ENCODE measurements around the gene ARL2.
"Not testable (repeated sequence)": the region's sequence is repeated elsewhere in the genome, so short reads cannot be mapped to it uniquely, and the experiment has no call there.

ARL2 gene

GRCh38 chr11:65016705-65017104 lies 2.7 kb downstream of the ARL2 start:
- Histone ChIP-seq H3K4me2 (peak overlapping the region; percentile 31 to 94 (median 84)), H3K36me3 (peaks cover 20 to 45% (median 38%) of the 10 kb centered on the region in 11 experiments), H3K4me3 (no peak overlapping the region), H3K27me3 (no peaks in the 10 kb centered on the region), H3K9ac (peak overlapping the region in 6 of 11 experiments; percentile 3 to 48 (median 27); a peak in 9 of 22 replicates), H3K9me3 (replicated peaks in 1 of 11) (no peaks in the 10 kb centered on the region), H4K20me1 (peaks cover 0 to 4% (median 0%) of the 10 kb centered on the region in 11 experiments; a peak in 1 of 22 replicates), H3K27ac (peak overlapping the region in 1 of 11 experiments; percentile 11; a peak in 1 of 22 replicates), H3K4me1 (peaks cover 35 to 41% (median 38%) of the 10 kb centered on the region in 10 experiments)
- TF ChIP-seq Cebpa-rat (IDR thresholded peaks at IDR 0.05) = no peak

DNA sequence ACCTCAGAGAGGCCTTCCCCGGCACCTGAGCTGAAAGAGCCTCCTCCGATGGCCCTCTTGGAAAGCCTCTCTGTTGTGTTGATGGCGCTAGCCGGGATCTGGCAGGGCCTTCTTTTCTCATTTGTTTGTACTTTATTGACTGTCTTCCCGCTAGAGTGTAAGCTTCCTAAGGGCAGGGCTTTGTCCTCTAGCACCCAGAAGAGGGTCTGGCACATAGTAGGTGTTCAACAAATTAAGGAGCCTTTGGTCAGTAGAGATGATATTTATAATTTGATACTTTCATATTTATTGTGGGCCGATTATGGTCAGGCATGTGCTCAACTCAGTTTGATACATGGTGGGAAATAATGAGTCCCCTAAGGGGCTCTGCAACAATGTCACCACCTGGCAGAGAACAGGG lies 4.0 kb downstream of the ARL2 start:
- Histone ChIP-seq H3K9ac (no peak overlapping the region), H3K9me3 (replicated peaks in 1 of 11) (no peaks in the 10 kb centered on the region), H4K20me1 (peaks cover 0 to 4% (median 0%) of the 10 kb centered on the region in 11 experiments; a peak in 1 of 22 replicates), H3K4me1 (peaks cover 31 to 45% (median 37%) of the 10 kb centered on the region in 10 experiments), H3K27ac (no peak overlapping the region), H3K4me3 (no peak overlapping the region), H3K27me3 (no peaks in the 10 kb centered on the region), H3K36me3 (peaks cover 20 to 52% (median 41%) of the 10 kb centered on the region in 11 experiments), H3K4me2 (no peak overlapping the region)
- no peak for TF ChIP-seq Cebpa-rat (IDR thresholded peaks at IDR 0.05)

DNA sequence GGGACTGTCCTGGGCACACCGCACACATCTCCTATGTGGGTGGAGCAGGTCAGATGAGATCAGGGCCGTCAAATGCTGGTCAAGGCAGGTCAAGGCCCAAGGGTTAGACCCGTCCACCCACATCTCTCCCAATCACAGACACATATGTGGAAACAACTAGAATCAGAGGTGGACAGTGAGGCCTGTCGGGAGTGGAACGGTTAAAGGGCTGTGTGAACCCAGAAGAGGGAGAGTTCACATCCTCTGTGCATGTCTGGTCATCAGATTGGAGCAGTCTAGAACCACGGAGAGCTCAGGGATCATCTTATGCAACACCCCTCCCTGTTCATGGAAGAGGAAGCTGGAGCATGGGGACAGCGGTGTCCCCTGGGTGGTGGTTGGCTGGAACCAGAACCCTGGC lies 5.9 kb downstream of the ARL2 start:
- Histone ChIP-seq H3K4me2 (no peak overlapping the region), H3K9ac (no peak overlapping the region), H3K27me3 (no peaks in the 10 kb centered on the region), H3K4me1 (peaks cover 26 to 39% (median 30%) of the 10 kb centered on the region in 10 experiments), H3K36me3 (peaks cover 20 to 52% (median 41%) of the 10 kb centered on the region in 11 experiments), H3K4me3 (no peak overlapping the region), H3K9me3 (replicated peaks in 1 of 11) (no peaks in the 10 kb centered on the region), H3K27ac (no peak overlapping the region), H4K20me1 (peaks cover 0 to 4% (median 0%) of the 10 kb centered on the region in 11 experiments; a peak in 1 of 22 replicates)
- no peak for TF ChIP-seq Cebpa-rat (IDR thresholded peaks at IDR 0.05)

GRCh38 chr11:65021003-65021402 lies 7.0 kb downstream of the ARL2 start:
- Histone ChIP-seq H4K20me1 (peaks cover 0 to 4% (median 0%) of the 10 kb centered on the region in 11 experiments; a peak in 1 of 22 replicates), H3K4me2 (no peak overlapping the region), H3K27ac (no peak overlapping the region), H3K4me3 (no peak overlapping the region), H3K9ac (no peak overlapping the region), H3K4me1 (peaks cover 14 to 27% (median 18%) of the 10 kb centered on the region in 10 experiments), H3K9me3 (replicated peaks in 1 of 11) (no peaks in the 10 kb centered on the region), H3K36me3 (peaks cover 20 to 52% (median 41%) of the 10 kb centered on the region in 11 experiments), H3K27me3 (no peaks in the 10 kb centered on the region)
- TF ChIP-seq Cebpa-rat (IDR thresholded peaks at IDR 0.05) = no peak

GRCh38 chr11:65021509-65021908 lies 7.5 kb downstream of the ARL2 start:
- Histone ChIP-seq H3K4me3 (no peak overlapping the region), H3K4me1 (peaks cover 9 to 23% (median 13%) of the 10 kb centered on the region in 10 experiments), H3K36me3 (peaks cover 20 to 52% (median 41%) of the 10 kb centered on the region in 11 experiments), H3K9ac (no peak overlapping the region; a peak in 1 of 22 replicates), H3K27me3 (no peaks in the 10 kb centered on the region), H3K4me2 (no peak overlapping the region), H3K9me3 (replicated peaks in 1 of 11) (no peaks in the 10 kb centered on the region), H4K20me1 (peaks cover 0 to 4% (median 0%) of the 10 kb centered on the region in 11 experiments; a peak in 1 of 22 replicates), H3K27ac (no peak overlapping the region)
- TF ChIP-seq Cebpa-rat (IDR thresholded peaks at IDR 0.05) = no peak

GRCh38 chr11:65023502-65023901 lies 9.5 kb downstream of the ARL2 start:
- not testable (repeated sequence) for H3K27me3 ChIP-seq; H3K27ac ChIP-seq; H3K4me3 ChIP-seq; H3K9me3 ChIP-seq (replicated peaks in 1 of 11); H3K9ac ChIP-seq; H4K20me1 ChIP-seq; H3K4me2 ChIP-seq
- peaks cover 10 to 26% (median 14%) of the 10 kb centered on the region in 10 experiments for H3K4me1 ChIP-seq
- H3K36me3 ChIP-seq = peaks cover 15 to 38% (median 30%) of the 10 kb centered on the region in 11 experiments

- Histone ChIP-seq H3K27me3 (no peaks in the 10 kb centered on the region), H3K9ac (peak overlapping the region in 4 of 11 experiments; percentile 74 to 84 (median 80); a peak in 7 of 22 replicates), H3K27ac (peak overlapping the region in 2 of 11 experiments; percentile 79 to 82; a peak in 2 of 22 replicates), H3K4me1 (peaks cover 15 to 33% (median 23%) of the 10 kb centered on the region in 10 experiments), H4K20me1 (no peaks in the 10 kb centered on the region), H3K4me2 (peak overlapping the region; percentile 55 to 95 (median 76)), H3K4me3 (peak overlapping the region in 7 of 10 experiments; percentile 58 to 76 (median 63); a peak in 10 of 20 replicates), H3K36me3 (peaks cover 0 to 17% (median 5%) of the 10 kb centered on the region in 11 experiments; a peak in 10 of 22 replicates), H3K9me3 (replicated peaks in 1 of 11) (no peaks in the 10 kb centered on the region)
- TF ChIP-seq Cebpa-rat (IDR thresholded peaks at IDR 0.05) = no peak
Observed at GRCh38 chr11:65026810-65027209, 12.8 kb downstream of the ARL2 start.

DNA sequence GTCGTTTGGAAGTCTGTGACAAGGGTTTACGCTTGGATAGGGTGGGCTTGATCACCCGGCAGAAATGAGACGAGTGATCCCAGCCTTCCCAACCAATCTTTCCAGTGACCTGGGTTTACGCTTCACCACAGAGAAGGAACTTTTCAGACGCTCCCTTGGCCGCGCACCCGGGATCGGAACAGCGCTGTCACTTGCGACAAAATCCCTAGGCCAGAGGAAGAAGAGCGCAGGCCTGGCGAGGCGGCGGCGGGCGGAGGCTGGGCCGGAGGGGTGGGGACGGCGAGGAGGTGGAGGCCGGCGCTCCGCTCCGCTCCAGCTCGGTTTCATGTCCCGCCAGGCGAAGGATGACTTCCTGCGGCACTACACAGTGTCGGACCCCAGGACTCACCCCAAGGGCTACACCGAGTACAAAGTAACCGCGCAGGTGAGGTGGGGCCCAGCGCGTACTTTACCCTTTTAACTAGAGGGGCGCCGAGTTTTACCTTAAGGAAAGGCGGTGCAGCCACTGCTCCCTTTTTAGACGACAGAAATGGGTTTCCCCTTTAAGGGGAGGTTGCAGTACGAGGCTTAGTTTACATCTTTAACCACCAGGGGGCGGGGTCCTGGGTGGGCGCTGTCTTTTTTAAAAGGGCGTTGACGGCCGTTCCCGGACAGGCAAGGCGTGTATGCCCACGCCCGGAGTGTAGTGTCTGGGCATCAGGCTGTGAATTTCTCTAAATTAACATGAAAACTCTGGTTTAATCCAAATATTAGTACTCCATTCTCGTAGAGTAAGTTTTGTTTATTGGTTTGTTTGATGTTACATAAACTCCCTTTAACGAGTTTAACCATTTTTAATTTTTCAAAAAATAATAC lies 13.5 kb downstream of the ARL2 start, which contains the start of gene SNX15:
Gene SNX15 (plus strand): TSS at position 227 of the 855 bp plus-strand sequence. CDS start 99 bp downstream, at position 326.
- Histone ChIP-seq H3K4me1 (peaks cover 16 to 35% (median 29%) of the 10 kb centered on the region in 10 experiments), H3K9ac (peak within 1 kb of the TSS; percentile 74 to 85 (median 79)), H3K9me3 (replicated peaks in 1 of 11) (no peaks in the 10 kb centered on the region), H3K4me3 (peak within 1 kb of the TSS; percentile 56 to 76 (median 63)), H3K27me3 (no peaks in the 10 kb centered on the region), H3K27ac (peak within 1 kb of the TSS; percentile 62 to 88 (median 76); a peak in 20 of 22 replicates), H4K20me1 (no peaks in the 10 kb centered on the region; a peak in 1 of 22 replicates), H3K36me3 (peaks cover 0 to 17% (median 7%) of the 10 kb centered on the region in 11 experiments; a peak in 16 of 22 replicates), H3K4me2 (peak within 1 kb of the TSS; percentile 65 to 95 (median 80))
- TF ChIP-seq Cebpa-rat (IDR thresholded peaks at IDR 0.05) = no peak

DNA sequence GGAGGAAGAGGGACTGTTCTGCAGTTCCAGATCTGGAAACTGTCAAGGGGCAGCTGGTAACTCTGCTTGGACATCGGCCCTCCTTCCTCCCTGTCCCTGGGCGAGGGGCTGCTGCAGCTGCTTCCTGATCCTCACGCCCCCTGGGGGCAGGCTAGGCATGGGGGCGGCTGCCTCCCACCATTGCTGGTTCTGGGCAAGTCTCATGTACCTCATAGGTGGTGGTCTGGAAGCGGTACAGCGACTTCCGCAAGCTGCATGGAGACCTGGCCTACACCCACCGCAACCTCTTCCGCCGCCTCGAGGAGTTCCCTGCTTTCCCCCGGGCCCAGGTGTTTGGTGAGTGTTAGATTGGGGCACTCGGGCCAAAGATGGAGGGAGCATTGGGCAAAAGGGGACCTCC lies 18.3 kb downstream of the ARL2 start:
- Histone ChIP-seq H3K9ac (0 out of 22 replicates have a peak overlapping the region, but pooled peaks of 3 of the 11 experiments have one; percentile 14 to 20 (median 18)), H3K9me3 (replicated peaks in 1 of 11) (no peaks in the 10 kb centered on the region), H3K4me3 (no peak overlapping the region), H3K4me2 (peak overlapping the region in 5 of 11 experiments; percentile 0 to 44 (median 12); a peak in 5 of 22 replicates), H3K27me3 (no peaks in the 10 kb centered on the region), H3K4me1 (peaks cover 10 to 31% (median 24%) of the 10 kb centered on the region in 10 experiments), H3K27ac (no peak overlapping the region), H4K20me1 (no peaks in the 10 kb centered on the region; a peak in 1 of 22 replicates), H3K36me3 (peaks cover 20 to 60% (median 43%) of the 10 kb centered on the region in 11 experiments; a peak in 21 of 22 replicates)
- no peak for TF ChIP-seq Cebpa-rat (IDR thresholded peaks at IDR 0.05)
